Measurements from ENCODE around the gene CEBPG. TPM values are rescaled to one million over a fixed set of nuclear protein-coding genes. Genes with fewer than 3 reads are reported as not detected.

CEBPG gene
- total and polyA plus RNA-seq, 2 donors = 16.8 to 21.0 TPM

GRCh38 chr19:33389421-33390100, 16.1 kb downstream of the CEBPG start:
- H3K4me1 ChIP-seq (ENCODE audit: control insufficient read depth in 2 of 2, insufficient read depth in 2 of 2, low read length in 2 of 2) = no peaks in the 10 kb centered on the region
- no peak overlapping the region for H3K4me3 ChIP-seq (ENCODE audit: low read length in 2 of 2)
- no peaks in the 10 kb centered on the region for H3K27me3 ChIP-seq (ENCODE audit: control insufficient read depth in 2 of 2, insufficient read depth in 1 of 2, low read length in 1 of 2)
- DNase-seq (ENCODE audit: low read depth in 6 of 9, low spot score in 9 of 9) = no peak
- 93% methylated on average over 22 of the region's 22 CpGs for WGBS
- no peaks in the 10 kb centered on the region for H3K9me3 ChIP-seq (ENCODE audit: control insufficient read depth in 2 of 2, insufficient read depth in 1 of 2, low read length in 1 of 2)
- peak overlapping the region in 1 of 2 donors; percentile 18 for H3K27ac ChIP-seq (ENCODE audit: low read depth in 1 of 2, low read length in 1 of 2)
- H3K36me3 ChIP-seq (ENCODE audit: control insufficient read depth in 2 of 2, insufficient read depth in 2 of 2, low read length in 1 of 2) = peaks cover 0 to 30% of the 10 kb centered on the region in 2 donors

GRCh38 chr19:33390101-33390907, 16.8 kb downstream of the CEBPG start:
- Histone ChIP-seq H3K27me3 (ENCODE audit: control insufficient read depth in 2 of 2, insufficient read depth in 1 of 2, low read length in 1 of 2) (no peaks in the 10 kb centered on the region), H3K36me3 (ENCODE audit: control insufficient read depth in 2 of 2, insufficient read depth in 2 of 2, low read length in 1 of 2) (peaks cover 0 to 30% of the 10 kb centered on the region in 2 donors), H3K4me3 (ENCODE audit: low read length in 2 of 2) (no peak overlapping the region), H3K27ac (ENCODE audit: low read depth in 1 of 2, low read length in 1 of 2) (peak overlapping the region in 1 of 2 donors; percentile 18), H3K4me1 (ENCODE audit: control insufficient read depth in 2 of 2, insufficient read depth in 2 of 2, low read length in 2 of 2) (no peaks in the 10 kb centered on the region), H3K9me3 (ENCODE audit: control insufficient read depth in 2 of 2, insufficient read depth in 1 of 2, low read length in 1 of 2) (no peaks in the 10 kb centered on the region)
- DNase-seq (ENCODE audit: low read depth in 6 of 9, low spot score in 9 of 9) = no peak
- WGBS = 94% methylated on average over 19 of the region's 19 CpGs

- Histone ChIP-seq H3K9me3 (ENCODE audit: control insufficient read depth in 2 of 2, insufficient read depth in 1 of 2, low read length in 1 of 2) (no peaks in the 10 kb centered on the region), H3K4me1 (ENCODE audit: control insufficient read depth in 2 of 2, insufficient read depth in 2 of 2, low read length in 2 of 2) (no peaks in the 10 kb centered on the region), H3K36me3 (ENCODE audit: control insufficient read depth in 2 of 2, insufficient read depth in 2 of 2, low read length in 1 of 2) (peaks cover 0 to 25% of the 10 kb centered on the region in 2 donors), H3K27ac (ENCODE audit: low read depth in 1 of 2, low read length in 1 of 2) (no peak overlapping the region), H3K4me3 (ENCODE audit: low read length in 2 of 2) (no peak overlapping the region), H3K27me3 (ENCODE audit: control insufficient read depth in 2 of 2, insufficient read depth in 1 of 2, low read length in 1 of 2) (no peaks in the 10 kb centered on the region)
- WGBS = 95% methylated on average over 24 of the region's 24 CpGs
- no peak for DNase-seq (ENCODE audit: low read depth in 6 of 9, low spot score in 9 of 9)
These were observed 17.6 kb downstream of the CEBPG start for GRCh38 chr19:33390908-33391630.

- WGBS = 96% methylated on average over 12 of the region's 12 CpGs
- no peaks in the 10 kb centered on the region for H3K9me3 ChIP-seq (ENCODE audit: control insufficient read depth in 2 of 2, insufficient read depth in 1 of 2, low read length in 1 of 2)
- H3K27me3 ChIP-seq (ENCODE audit: control insufficient read depth in 2 of 2, insufficient read depth in 1 of 2, low read length in 1 of 2) = no peaks in the 10 kb centered on the region
- DNase-seq (ENCODE audit: low read depth in 6 of 9, low spot score in 9 of 9) = no peak
- H3K4me3 ChIP-seq (ENCODE audit: low read length in 2 of 2) = no peak overlapping the region
- H3K36me3 ChIP-seq (ENCODE audit: control insufficient read depth in 2 of 2, insufficient read depth in 2 of 2, low read length in 1 of 2) = peaks cover 0 to 20% of the 10 kb centered on the region in 2 donors
- no peaks in the 10 kb centered on the region for H3K4me1 ChIP-seq (ENCODE audit: control insufficient read depth in 2 of 2, insufficient read depth in 2 of 2, low read length in 2 of 2)
- H3K27ac ChIP-seq (ENCODE audit: low read depth in 1 of 2, low read length in 1 of 2) = no peak overlapping the region
These were observed 18.2 kb downstream of the CEBPG start for GRCh38 chr19:33391631-33392249.

- WGBS = 94% methylated on average over 39 of the region's 39 CpGs
- no peak for DNase-seq (ENCODE audit: low read depth in 6 of 9, low spot score in 9 of 9)
- H3K9me3 ChIP-seq (ENCODE audit: control insufficient read depth in 2 of 2, insufficient read depth in 1 of 2, low read length in 1 of 2) = no peaks in the 10 kb centered on the region
- no peaks in the 10 kb centered on the region for H3K4me1 ChIP-seq (ENCODE audit: control insufficient read depth in 2 of 2, insufficient read depth in 2 of 2, low read length in 2 of 2)
- peaks cover 0 to 20% of the 10 kb centered on the region in 2 donors for H3K36me3 ChIP-seq (ENCODE audit: control insufficient read depth in 2 of 2, insufficient read depth in 2 of 2, low read length in 1 of 2)
- H3K27me3 ChIP-seq (ENCODE audit: control insufficient read depth in 2 of 2, insufficient read depth in 1 of 2, low read length in 1 of 2) = no peaks in the 10 kb centered on the region
- H3K27ac ChIP-seq (ENCODE audit: low read depth in 1 of 2, low read length in 1 of 2) = no peak overlapping the region
- H3K4me3 ChIP-seq (ENCODE audit: low read length in 2 of 2) = no peak overlapping the region
These were observed 19.1 kb downstream of the CEBPG start for GRCh38 chr19:33392341-33393285.

- Histone ChIP-seq H3K9me3 (ENCODE audit: control insufficient read depth in 2 of 2, insufficient read depth in 1 of 2, low read length in 1 of 2) (no peaks in the 10 kb centered on the region), H3K27ac (ENCODE audit: low read depth in 1 of 2, low read length in 1 of 2) (no peak overlapping the region), H3K36me3 (ENCODE audit: control insufficient read depth in 2 of 2, insufficient read depth in 2 of 2, low read length in 1 of 2) (peaks cover 0 to 20% of the 10 kb centered on the region in 2 donors), H3K27me3 (ENCODE audit: control insufficient read depth in 2 of 2, insufficient read depth in 1 of 2, low read length in 1 of 2) (no peaks in the 10 kb centered on the region), H3K4me1 (ENCODE audit: control insufficient read depth in 2 of 2, insufficient read depth in 2 of 2, low read length in 2 of 2) (no peaks in the 10 kb centered on the region), H3K4me3 (ENCODE audit: low read length in 2 of 2) (no peak overlapping the region)
- 97% methylated on average over 21 of the region's 21 CpGs for WGBS
- DNase-seq (ENCODE audit: low read depth in 6 of 9, low spot score in 9 of 9) = no peak
These were observed 19.9 kb downstream of the CEBPG start for GRCh38 chr19:33393286-33394005.

- Histone ChIP-seq H3K9me3 (ENCODE audit: control insufficient read depth in 2 of 2, insufficient read depth in 1 of 2, low read length in 1 of 2) (no peaks in the 10 kb centered on the region), H3K36me3 (ENCODE audit: control insufficient read depth in 2 of 2, insufficient read depth in 2 of 2, low read length in 1 of 2) (peaks cover 0 to 13% of the 10 kb centered on the region in 2 donors), H3K4me3 (ENCODE audit: low read length in 2 of 2) (no peak overlapping the region), H3K27me3 (ENCODE audit: control insufficient read depth in 2 of 2, insufficient read depth in 1 of 2, low read length in 1 of 2) (no peaks in the 10 kb centered on the region), H3K4me1 (ENCODE audit: control insufficient read depth in 2 of 2, insufficient read depth in 2 of 2, low read length in 2 of 2) (no peaks in the 10 kb centered on the region), H3K27ac (ENCODE audit: low read depth in 1 of 2, low read length in 1 of 2) (no peak overlapping the region)
- DNase-seq (ENCODE audit: low read depth in 6 of 9, low spot score in 9 of 9) = no peak
- WGBS = 93% methylated on average over 30 of the region's 30 CpGs
These were observed 20.7 kb downstream of the CEBPG start for GRCh38 chr19:33394006-33394722.

Measured in thymus (tissue), 11 donors.